Activated naive CD4-positive, alpha-beta T cell (primary cell): ENCODE results near the gene FKBP1B.
"Not testable (repeated sequence)": the region's sequence is repeated elsewhere in the genome, so short reads cannot be mapped to it uniquely, and the experiment has no call there.

Experiments used
- DNase-seq, 4 experiments: peaks; one replicate each; lab custom pipeline; 2025; lab: John Stamatoyannopoulos, UW

Gene FKBP1B

GRCh38 chr2:24049485-24050021, at the start of gene FKBP1B:
Gene FKBP1B (plus strand): TSS chr2:24049741. CDS start chr2:24049850, 109 bp downstream.
- DNase-seq: peak in 1 of 4 experiments; percentile 8

GRCh38 chr2:24007693-24008092, 41.8 kb upstream of the FKBP1B start:
- no peak for DNase-seq

- no peak for DNase-seq
Observed at GRCh38 chr2:24008672-24009366, 40.7 kb upstream of the FKBP1B start.

GRCh38 chr2:24009367-24009679, 40.2 kb upstream of the FKBP1B start:
- no peak for DNase-seq

- no peak for DNase-seq
Observed at GRCh38 chr2:24009680-24010476, 39.7 kb upstream of the FKBP1B start, which contains the start of gene MFSD2B. Gene MFSD2B (plus strand): TSS chr2:24010085. CDS start chr2:24010097, 12 bp downstream.

GRCh38 chr2:24010477-24011249, 38.9 kb upstream of the FKBP1B start:
- no peak for DNase-seq

GRCh38 chr2:24011250-24012104, 38.1 kb upstream of the FKBP1B start:
- DNase-seq: no peak

- no peak for DNase-seq
Observed at GRCh38 chr2:24012521-24013188, 36.9 kb upstream of the FKBP1B start.

- not testable (repeated sequence) for DNase-seq
Observed at GRCh38 chr2:24014902-24015301, 34.6 kb upstream of the FKBP1B start.

GRCh38 chr2:24015562-24016375, 33.8 kb upstream of the FKBP1B start:
- DNase-seq: no peak

- DNase-seq: no peak
Observed at GRCh38 chr2:24016376-24016761, 33.2 kb upstream of the FKBP1B start.

GRCh38 chr2:24016853-24017703, 32.5 kb upstream of the FKBP1B start:
- DNase-seq: no peak

GRCh38 chr2:24017711-24018110, 31.8 kb upstream of the FKBP1B start:
- no peak for DNase-seq

- DNase-seq: no peak
Observed at GRCh38 chr2:24018241-24018640, 31.3 kb upstream of the FKBP1B start.

GRCh38 chr2:24019729-24020128, 29.8 kb upstream of the FKBP1B start:
- no peak for DNase-seq

- DNase-seq: no peak
Observed at GRCh38 chr2:24020244-24020643, 29.3 kb upstream of the FKBP1B start.

GRCh38 chr2:24021122-24021998, 28.2 kb upstream of the FKBP1B start:
- no peak for DNase-seq
